Right cardiac atrium (tissue), 5 donors: ENCODE measurements around the gene CLCN6. TPM values are rescaled to one million over a fixed set of nuclear protein-coding genes. Genes with fewer than 3 reads are reported as not detected.

Experiments
- ATAC-seq, 2 donors: fragments of 200-7000 bp; cut with Tn5 transposase; one replicate each; pipeline versions ENCODE4 v1.8.0 to v1.9.1; 2020; ENCODE audit warnings: moderate library complexity in 2 of 2, mild to moderate bottlenecking in 1 of 2
- DNase-seq, 3 donors: peaks; one replicate each; pipeline ENCODE4 v3.0.0-alpha.2; 2020
- H3K27ac ChIP-seq: one replicate; pipeline ENCODE4 v1.5.1; 2013; ENCODE audit warnings: mild to moderate bottlenecking, low read length, control low read depth, moderate library complexity
- H3K27me3 ChIP-seq: one replicate; pipeline ENCODE4 v1.6.1; 2013; ENCODE audit not compliant: control insufficient read depth, insufficient read depth
- H3K4me1 ChIP-seq: one replicate; pipeline ENCODE4 v1.6.1; 2013; ENCODE audit warnings: low read length; ENCODE audit not compliant: control insufficient read depth, insufficient read depth
- H3K4me3 ChIP-seq: one replicate; pipeline ENCODE4 v1.5.1; 2013; ENCODE audit warnings: low read length, control low read depth
- H3K9me3 ChIP-seq: one replicate; pipeline ENCODE4 v1.6.1; 2013; ENCODE audit warnings: low read length; ENCODE audit not compliant: control insufficient read depth
- WGBS: extraction: QIAGEN DNeasy Blood & Tissue Kit; methylation state at CpG from one replicate; pipeline ENCODE4 v1.1.7; 2013; 5-methylcytosine and 5-hydroxymethylcytosine counted together
- intact Hi-C, 4 donors: fragments of 100-400 bp; cut with DNase I; formaldehyde crosslinking; loops; one replicate each; pipeline versions ENCODE4 v1.11.0 to v1.14.0; 2022 to 2023
- long read RNA-seq, 4 donors: library from polyadenylated mRNA; unstranded; transcript quantifications; one replicate each; pipeline ENCODE4 v2.0.0, GENCODE V29; 2020 to 2021
- polyA plus RNA-seq: library from polyadenylated mRNA; stranded (reverse); fragments of 200-250 nt; gene quantifications from one replicate; pipeline ENCODE4 v1.2.3, GENCODE V29; 2013
- total RNA-seq, 4 donors: library from RNA; stranded (reverse); fragmentation: NEBNext Ultra II Directional; extraction: Animal tissue kit (Norgen Biotek cat#: 25700); gene quantifications; one replicate each; pipeline ENCODE4 v1.2.1, GENCODE V29; 2021
- donor health status: healthy with polysubstance abuse.
- donor health status: DM: no; HTN: yes; CAD: no.
- donor health status: DM: no; HTN: no; CAD: no.
- donor health status: DM: no; HTN: yes; CAD: no; lungs with severe emphysema.
- donor health status: DM: yes; HTN: yes; CAD: no.

The CLCN6 gene
- total RNA-seq: 10 to 100 TPM; 30.4 to 54.9 (median 36.8) TPM
- polyA plus RNA-seq: 16.2 TPM
- long read RNA-seq, donor 1, full-length matches to known transcripts: 5 of 23 reads
- long read RNA-seq, donor 1, partial matches to known transcripts: 6 of 23 reads
- long read RNA-seq, donor 1, other reads (novel, unspliced or antisense): 12 of 23 reads
- long read RNA-seq, donor 2, partial matches to known transcripts: 3 of 6 reads
- long read RNA-seq, donor 2, other reads (novel, unspliced or antisense): 3 of 6 reads
- long read RNA-seq, donor 3, full-length matches to known transcripts: 3 of 79 reads
- long read RNA-seq, donor 3, partial matches to known transcripts: 9 of 79 reads
- long read RNA-seq, donor 3, other reads (novel, unspliced or antisense): 67 of 79 reads
- long read RNA-seq, donor 4, partial matches to known transcripts: 10 of 13 reads
- long read RNA-seq, donor 4, other reads (novel, unspliced or antisense): 3 of 13 reads

- peak; percentile 100 for DNase-seq
- H3K27me3 ChIP-seq: no peaks in the 10 kb centered on the region
- peak within 1 kb of the TSS; percentile 94 for H3K27ac ChIP-seq
- peak within 1 kb of the TSS; percentile 80 for H3K4me3 ChIP-seq
- intact Hi-C loops: loop anchor here in 1 of 4 donors (2.0 kb wide), 1 partner anchor 71 kb away; no protein-coding TSS in a partner anchor
- ATAC-seq: peak; percentile 90 to 92
- peaks cover 7% of the 10 kb centered on the region for H3K4me1 ChIP-seq
- H3K9me3 ChIP-seq: no peaks in the 10 kb centered on the region
- whole genome bisulfite sequencing: under 1% methylated on average over 72 of the region's 72 CpGs
Observed at GRCh38 chr1:11805422-11806306, at the start of gene CLCN6, which contains the start of gene MTHFR. Gene CLCN6, plus strand, starts transcription at chr1:11806191. Its CDS starts 72 bp downstream, at chr1:11806263. Gene MTHFR, minus strand, starts transcription at chr1:11805964. Its CDS starts 2,848 bp downstream, at chr1:11803116.

GRCh38 chr1:11757047-11757446, 48.9 kb upstream of the CLCN6 start:
- no peaks in the 10 kb centered on the region for H3K9me3 ChIP-seq
- WGBS: 100% methylated on average over 1 of the region's 1 CpG
- ATAC-seq: no peak
- DNase-seq: no peak
- H3K4me3 ChIP-seq: no peak overlapping the region
- intact Hi-C loops: no loop called here
- H3K27ac ChIP-seq: no peak overlapping the region
- no peaks in the 10 kb centered on the region for H3K4me1 ChIP-seq
- no peaks in the 10 kb centered on the region for H3K27me3 ChIP-seq

GRCh38 chr1:11759791-11760190, 46.2 kb upstream of the CLCN6 start:
- Histone ChIP-seq H3K4me1 (no peaks in the 10 kb centered on the region), H3K27me3 (no peaks in the 10 kb centered on the region), H3K9me3 (no peaks in the 10 kb centered on the region), H3K4me3 (no peak overlapping the region), H3K27ac (no peak overlapping the region)
- intact Hi-C loops: no loop called here
- 92% methylated on average over 4 of the region's 4 CpGs for WGBS
- DNase-seq: peak in 1 of 3 donors; percentile 8
- no peak for ATAC-seq

- H3K27me3 ChIP-seq: no peaks in the 10 kb centered on the region
- H3K4me3 ChIP-seq: no peak overlapping the region
- H3K4me1 ChIP-seq: no peaks in the 10 kb centered on the region
- intact Hi-C loops: no loop called here
- no peak overlapping the region for H3K27ac ChIP-seq
- DNase-seq (peak in 1 of 3 donors; percentile 9), ATAC-seq (peak in 1 of 2 donors; percentile 16)
- 81% methylated on average over 6 of the region's 6 CpGs for WGBS
- no peaks in the 10 kb centered on the region for H3K9me3 ChIP-seq
Observed at GRCh38 chr1:11761285-11761684, 44.7 kb upstream of the CLCN6 start.

GRCh38 chr1:11761988-11762406, 44.0 kb upstream of the CLCN6 start, which contains the start of gene C1orf167:
Gene C1orf167, plus strand, starts transcription at chr1:11762193. Its CDS starts 2,208 bp downstream, at chr1:11764401.
- H3K27me3 ChIP-seq: no peaks in the 10 kb centered on the region
- ATAC-seq (peak; percentile 31 to 44), DNase-seq (peak in 2 of 3 donors; percentile 58 to 62)
- no peak within 1 kb of the TSS for H3K27ac ChIP-seq
- no peak within 1 kb of the TSS for H3K4me3 ChIP-seq
- H3K4me1 ChIP-seq: no peaks in the 10 kb centered on the region
- 6% methylated on average over 29 of the region's 29 CpGs for WGBS
- intact Hi-C loops: no loop called here
- H3K9me3 ChIP-seq: no peaks in the 10 kb centered on the region

GRCh38 chr1:11764115-11764514, 41.9 kb upstream of the CLCN6 start:
- H3K27ac ChIP-seq: no peak overlapping the region

GRCh38 chr1:11764519-11764918, 41.5 kb upstream of the CLCN6 start:
- WGBS: 84% methylated on average over 7 of the region's 7 CpGs

More at GRCh38 chr1:11764115-11764514, 41.9 kb upstream of the CLCN6 start:
- Histone ChIP-seq H3K9me3 (no peaks in the 10 kb centered on the region), H3K4me3 (no peak overlapping the region), H3K4me1 (no peaks in the 10 kb centered on the region), H3K27me3 (no peaks in the 10 kb centered on the region)
- 83% methylated on average over 3 of the region's 3 CpGs for WGBS
- ATAC-seq (no peak), DNase-seq (peak in 1 of 3 donors; percentile 39)
- intact Hi-C loops: no loop called here

GRCh38 chr1:11765661-11766428, 40.1 kb upstream of the CLCN6 start:
- Histone ChIP-seq H3K4me3 (no peak overlapping the region), H3K4me1 (no peaks in the 10 kb centered on the region), H3K27me3 (no peaks in the 10 kb centered on the region), H3K9me3 (no peaks in the 10 kb centered on the region), H3K27ac (no peak overlapping the region)
- intact Hi-C loops: no loop called here
- WGBS: 91% methylated on average over 19 of the region's 19 CpGs
- ATAC-seq (no peak), DNase-seq (peak in 2 of 3 donors; percentile 23 to 49)

More at GRCh38 chr1:11764519-11764918, 41.5 kb upstream of the CLCN6 start:
- DNase-seq: peak in 2 of 3 donors; percentile 9 to 18
- no peak overlapping the region for H3K27ac ChIP-seq
- H3K4me3 ChIP-seq: no peak overlapping the region
- H3K4me1 ChIP-seq: no peaks in the 10 kb centered on the region
- no peaks in the 10 kb centered on the region for H3K27me3 ChIP-seq
- intact Hi-C loops: no loop called here
- H3K9me3 ChIP-seq: no peaks in the 10 kb centered on the region
- no peak for ATAC-seq

GRCh38 chr1:11766429-11766776, 39.6 kb upstream of the CLCN6 start:
- H3K9me3 ChIP-seq: no peaks in the 10 kb centered on the region
- 79% methylated on average over 14 of the region's 14 CpGs for WGBS
- DNase-seq (peak in 1 of 3 donors; percentile 49), ATAC-seq (peak in 1 of 2 donors; percentile 4)
- no peak overlapping the region for H3K27ac ChIP-seq
- no peaks in the 10 kb centered on the region for H3K4me1 ChIP-seq
- H3K4me3 ChIP-seq: no peak overlapping the region
- H3K27me3 ChIP-seq: no peaks in the 10 kb centered on the region
- intact Hi-C loops: no loop called here
